HL-60 (cell line): ENCODE data around the gene ESYT2.

Experiments
- DNase-seq, 2 experiments: peaks; one replicate each; pipeline ENCODE4 v3.0.0-alpha.2; 2010 to 2020; ENCODE audit warnings: low read depth in 1 of 2, low spot score in 1 of 2
- H3K27ac ChIP-seq: fragments of 250-450 bp; sonication (Bioruptor Pico); replicated peaks from 2 replicates; pipeline ENCODE4 v1.5.1; 2020; ENCODE audit warnings: mild to moderate bottlenecking, moderate library complexity
- H3K27me3 ChIP-seq: fragments of 250-450 bp; sonication (Bioruptor Pico); 2 replicates; pipeline ENCODE4 v1.5.1; 2021; ENCODE audit warnings: mild to moderate bottlenecking, moderate library complexity; ENCODE audit not compliant: insufficient read depth, poor library complexity, severe bottlenecking
- H3K4me3 ChIP-seq: replicated peaks from 2 replicates; pipeline ENCODE4 v1.5.1; 2011; ENCODE audit warnings: mild to moderate bottlenecking, control low read depth, low read length; ENCODE audit not compliant: insufficient read depth
- GABPA ChIP-seq: IDR thresholded peaks from 2 replicates; pipeline ENCODE4 v1.6.1; 2012; ENCODE audit warnings: low read depth
- POLR2AphosphoS5 ChIP-seq: IDR thresholded peaks from 2 replicates; pipeline ENCODE4 v1.6.1; 2012; ENCODE audit warnings: low read depth
- SPI1 ChIP-seq: IDR thresholded peaks from 2 replicates; pipeline ENCODE4 v1.6.1; 2012; ENCODE audit warnings: low read depth, mild to moderate bottlenecking, borderline replicate concordance
- TF ChIP-seq, protein P1 (sequence below): IDR thresholded peaks from one replicate; pipeline ENCODE4 v1.5.1; 2011; ENCODE audit warnings: low read length, control low read depth, inconsistent platforms; ENCODE audit not compliant: insufficient read depth
- TF ChIP-seq, protein P2 (sequence below): IDR thresholded peaks from 2 replicates; pipeline ENCODE4 v1.6.1; 2012; ENCODE audit warnings: low read depth; ENCODE audit not compliant: insufficient replicate concordance

The ESYT2 gene

DNA sequence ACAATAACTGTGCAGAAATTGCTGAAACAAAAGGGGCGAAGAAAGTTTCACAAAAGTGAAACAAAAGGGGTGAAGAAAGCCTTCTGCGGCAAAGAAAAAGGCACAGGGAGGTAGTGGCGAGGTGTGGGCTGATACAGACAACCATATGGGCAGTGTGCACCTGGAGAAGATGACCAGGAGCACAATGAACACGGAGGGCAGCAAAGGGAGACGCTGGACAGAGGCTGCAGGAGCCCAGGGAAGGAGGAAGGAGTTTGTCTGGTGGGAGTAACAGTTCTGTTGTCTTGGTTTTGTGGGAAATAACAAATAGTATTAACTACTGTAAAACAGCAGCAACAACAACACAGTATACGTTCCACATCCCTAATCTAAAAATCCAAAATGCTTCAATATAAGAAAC lies 42.4 kb downstream of the ESYT2 start:
- DNase-seq = no peak
- no peaks in the 10 kb centered on the region for H3K27me3 ChIP-seq

DNA sequence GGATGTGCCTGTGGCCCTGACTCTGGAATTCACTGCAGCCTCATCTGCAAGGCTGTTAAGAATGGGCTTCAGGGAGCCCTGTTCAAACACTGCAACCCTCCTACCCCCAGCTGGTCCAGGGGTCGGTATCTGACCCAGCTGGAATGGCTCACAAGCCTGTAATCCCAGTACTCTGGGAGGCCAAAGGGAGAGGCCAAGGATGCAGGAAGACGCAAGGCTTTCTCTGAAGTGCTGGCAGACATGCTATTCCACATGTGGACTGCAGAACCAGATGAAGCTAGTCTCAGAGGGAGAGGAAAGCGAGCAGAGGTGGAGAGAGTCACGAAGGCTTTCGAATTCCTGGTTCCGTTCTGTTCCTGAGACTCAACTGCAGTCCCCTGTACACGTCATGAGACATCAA lies 45.0 kb downstream of the ESYT2 start:
- Histone ChIP-seq H3K4me3 (no peak overlapping the region), H3K27ac (no peak overlapping the region), H3K27me3 (no peaks in the 10 kb centered on the region)
- no peak for DNase-seq
- TF ChIP-seq, protein P1, sequence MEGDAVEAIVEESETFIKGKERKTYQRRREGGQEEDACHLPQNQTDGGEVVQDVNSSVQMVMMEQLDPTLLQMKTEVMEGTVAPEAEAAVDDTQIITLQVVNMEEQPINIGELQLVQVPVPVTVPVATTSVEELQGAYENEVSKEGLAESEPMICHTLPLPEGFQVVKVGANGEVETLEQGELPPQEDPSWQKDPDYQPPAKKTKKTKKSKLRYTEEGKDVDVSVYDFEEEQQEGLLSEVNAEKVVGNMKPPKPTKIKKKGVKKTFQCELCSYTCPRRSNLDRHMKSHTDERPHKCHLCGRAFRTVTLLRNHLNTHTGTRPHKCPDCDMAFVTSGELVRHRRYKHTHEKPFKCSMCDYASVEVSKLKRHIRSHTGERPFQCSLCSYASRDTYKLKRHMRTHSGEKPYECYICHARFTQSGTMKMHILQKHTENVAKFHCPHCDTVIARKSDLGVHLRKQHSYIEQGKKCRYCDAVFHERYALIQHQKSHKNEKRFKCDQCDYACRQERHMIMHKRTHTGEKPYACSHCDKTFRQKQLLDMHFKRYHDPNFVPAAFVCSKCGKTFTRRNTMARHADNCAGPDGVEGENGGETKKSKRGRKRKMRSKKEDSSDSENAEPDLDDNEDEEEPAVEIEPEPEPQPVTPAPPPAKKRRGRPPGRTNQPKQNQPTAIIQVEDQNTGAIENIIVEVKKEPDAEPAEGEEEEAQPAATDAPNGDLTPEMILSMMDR = no peak
- no peak for TF ChIP-seq GABPA
- TF ChIP-seq POLR2AphosphoS5 = no peak
- TF ChIP-seq, protein P2, sequence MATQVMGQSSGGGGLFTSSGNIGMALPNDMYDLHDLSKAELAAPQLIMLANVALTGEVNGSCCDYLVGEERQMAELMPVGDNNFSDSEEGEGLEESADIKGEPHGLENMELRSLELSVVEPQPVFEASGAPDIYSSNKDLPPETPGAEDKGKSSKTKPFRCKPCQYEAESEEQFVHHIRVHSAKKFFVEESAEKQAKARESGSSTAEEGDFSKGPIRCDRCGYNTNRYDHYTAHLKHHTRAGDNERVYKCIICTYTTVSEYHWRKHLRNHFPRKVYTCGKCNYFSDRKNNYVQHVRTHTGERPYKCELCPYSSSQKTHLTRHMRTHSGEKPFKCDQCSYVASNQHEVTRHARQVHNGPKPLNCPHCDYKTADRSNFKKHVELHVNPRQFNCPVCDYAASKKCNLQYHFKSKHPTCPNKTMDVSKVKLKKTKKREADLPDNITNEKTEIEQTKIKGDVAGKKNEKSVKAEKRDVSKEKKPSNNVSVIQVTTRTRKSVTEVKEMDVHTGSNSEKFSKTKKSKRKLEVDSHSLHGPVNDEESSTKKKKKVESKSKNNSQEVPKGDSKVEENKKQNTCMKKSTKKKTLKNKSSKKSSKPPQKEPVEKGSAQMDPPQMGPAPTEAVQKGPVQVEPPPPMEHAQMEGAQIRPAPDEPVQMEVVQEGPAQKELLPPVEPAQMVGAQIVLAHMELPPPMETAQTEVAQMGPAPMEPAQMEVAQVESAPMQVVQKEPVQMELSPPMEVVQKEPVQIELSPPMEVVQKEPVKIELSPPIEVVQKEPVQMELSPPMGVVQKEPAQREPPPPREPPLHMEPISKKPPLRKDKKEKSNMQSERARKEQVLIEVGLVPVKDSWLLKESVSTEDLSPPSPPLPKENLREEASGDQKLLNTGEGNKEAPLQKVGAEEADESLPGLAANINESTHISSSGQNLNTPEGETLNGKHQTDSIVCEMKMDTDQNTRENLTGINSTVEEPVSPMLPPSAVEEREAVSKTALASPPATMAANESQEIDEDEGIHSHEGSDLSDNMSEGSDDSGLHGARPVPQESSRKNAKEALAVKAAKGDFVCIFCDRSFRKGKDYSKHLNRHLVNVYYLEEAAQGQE = no peak
- TF ChIP-seq SPI1 = no peak

More for the DNA sequence above, 42.4 kb downstream of the ESYT2 start:
- no peak for TF ChIP-seq POLR2AphosphoS5
- TF ChIP-seq, protein P2 = no peak
- TF ChIP-seq GABPA = no peak
- Histone ChIP-seq H3K4me3 (no peak overlapping the region), H3K27ac (no peak overlapping the region)

DNA sequence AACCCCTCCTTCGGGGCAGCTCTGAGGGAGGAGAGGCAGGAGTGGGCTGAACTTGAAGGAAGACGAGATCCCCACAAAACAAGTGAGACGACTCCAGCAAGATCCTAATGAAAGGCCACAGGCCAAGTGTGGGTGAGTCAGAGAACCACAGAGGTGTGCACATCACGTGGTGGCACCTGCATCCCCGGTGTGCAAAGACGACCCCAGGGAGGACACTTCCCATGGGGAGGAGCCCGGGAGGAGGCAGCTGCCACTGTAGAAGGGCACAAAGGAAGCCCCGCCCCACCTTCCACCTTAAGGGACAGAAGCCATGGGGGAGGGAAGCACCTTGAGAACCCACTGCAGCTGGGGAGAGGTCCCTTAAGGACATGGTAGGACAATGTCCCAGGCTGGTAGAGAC lies 45.7 kb downstream of the ESYT2 start:
- no peak overlapping the region for H3K27ac ChIP-seq
- TF ChIP-seq GABPA = no peak
- TF ChIP-seq SPI1 = no peak
- TF ChIP-seq, protein P2 = no peak
- TF ChIP-seq POLR2AphosphoS5 = no peak
- TF ChIP-seq, protein P1 = no peak

More for the DNA sequence above, 45.7 kb downstream of the ESYT2 start:
- no peak for DNase-seq
- Histone ChIP-seq H3K4me3 (no peak overlapping the region), H3K27me3 (no peaks in the 10 kb centered on the region)
